Esophagus muscularis mucosa (tissue), 4 donors: ENCODE data around the gene ASCL2.

Source experiments
- EP300 ChIP-seq: sonication (generic); formaldehyde crosslinking; IDR thresholded peaks from one replicate; pipeline ENCODE4 v1.6.1; 2017; ENCODE audit warnings: antibody characterized with exemption
- POLR2A ChIP-seq: fragments of 450-650 bp; IDR thresholded peaks from one replicate; pipeline ENCODE4 v1.6.1; 2017; ENCODE audit warnings: antibody characterized with exemption, moderate library complexity, mild to moderate bottlenecking, low read depth
- TF ChIP-seq, protein P1 (sequence below), 3 experiments: fragments of 200-600 bp in 2 of 3; fragments of 450-650 bp in 1 of 3; sonication (generic) in 2 of 3; IDR thresholded peaks; one replicate each; pipeline ENCODE4 v1.5.1; 2017 to 2019; ENCODE audit warnings: antibody characterized with exemption in 3 of 3, mild to moderate bottlenecking in 2 of 3, moderate library complexity in 1 of 3

DNA sequence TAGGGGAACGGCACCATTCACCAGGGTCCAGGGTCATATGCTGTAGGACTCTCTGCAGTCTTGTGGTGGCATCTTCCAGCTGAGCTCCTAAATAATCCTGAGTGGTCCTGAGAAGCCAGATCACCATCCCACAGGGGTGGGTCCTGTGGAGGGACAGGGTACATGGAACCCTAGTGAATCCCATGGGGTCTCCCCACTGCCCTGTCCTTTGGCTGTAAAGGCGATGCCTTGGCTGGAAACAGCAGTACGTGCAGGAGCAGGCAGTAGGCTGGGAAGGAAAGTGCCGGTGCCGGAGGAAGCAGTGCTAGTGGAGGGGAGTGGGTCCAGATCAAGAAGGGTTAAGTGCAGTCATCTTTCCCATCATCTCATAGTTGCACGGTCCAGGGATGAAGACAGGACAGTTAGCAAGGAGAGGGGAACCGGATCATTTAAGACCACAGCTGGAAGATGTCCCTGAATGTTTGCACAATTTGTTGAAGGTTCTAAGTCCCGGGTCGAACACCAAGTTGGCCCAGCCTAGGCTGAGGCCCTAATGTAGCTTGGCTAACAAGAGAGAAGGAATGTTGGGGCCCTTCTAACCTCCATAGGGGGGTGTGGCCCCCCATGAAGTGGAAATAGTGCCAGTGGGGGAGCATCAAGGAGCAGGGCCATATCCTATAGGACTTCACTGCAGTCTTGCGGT lies 49.5 kb upstream of the ASCL2 start:
- TF ChIP-seq, protein P1, sequence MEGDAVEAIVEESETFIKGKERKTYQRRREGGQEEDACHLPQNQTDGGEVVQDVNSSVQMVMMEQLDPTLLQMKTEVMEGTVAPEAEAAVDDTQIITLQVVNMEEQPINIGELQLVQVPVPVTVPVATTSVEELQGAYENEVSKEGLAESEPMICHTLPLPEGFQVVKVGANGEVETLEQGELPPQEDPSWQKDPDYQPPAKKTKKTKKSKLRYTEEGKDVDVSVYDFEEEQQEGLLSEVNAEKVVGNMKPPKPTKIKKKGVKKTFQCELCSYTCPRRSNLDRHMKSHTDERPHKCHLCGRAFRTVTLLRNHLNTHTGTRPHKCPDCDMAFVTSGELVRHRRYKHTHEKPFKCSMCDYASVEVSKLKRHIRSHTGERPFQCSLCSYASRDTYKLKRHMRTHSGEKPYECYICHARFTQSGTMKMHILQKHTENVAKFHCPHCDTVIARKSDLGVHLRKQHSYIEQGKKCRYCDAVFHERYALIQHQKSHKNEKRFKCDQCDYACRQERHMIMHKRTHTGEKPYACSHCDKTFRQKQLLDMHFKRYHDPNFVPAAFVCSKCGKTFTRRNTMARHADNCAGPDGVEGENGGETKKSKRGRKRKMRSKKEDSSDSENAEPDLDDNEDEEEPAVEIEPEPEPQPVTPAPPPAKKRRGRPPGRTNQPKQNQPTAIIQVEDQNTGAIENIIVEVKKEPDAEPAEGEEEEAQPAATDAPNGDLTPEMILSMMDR (IDR thresholded peaks at IDR 0.05): no peak
- TF ChIP-seq EP300 (no peak), POLR2A (no peak)
